Measurements from ENCODE around the gene ACYP1.

DNA sequence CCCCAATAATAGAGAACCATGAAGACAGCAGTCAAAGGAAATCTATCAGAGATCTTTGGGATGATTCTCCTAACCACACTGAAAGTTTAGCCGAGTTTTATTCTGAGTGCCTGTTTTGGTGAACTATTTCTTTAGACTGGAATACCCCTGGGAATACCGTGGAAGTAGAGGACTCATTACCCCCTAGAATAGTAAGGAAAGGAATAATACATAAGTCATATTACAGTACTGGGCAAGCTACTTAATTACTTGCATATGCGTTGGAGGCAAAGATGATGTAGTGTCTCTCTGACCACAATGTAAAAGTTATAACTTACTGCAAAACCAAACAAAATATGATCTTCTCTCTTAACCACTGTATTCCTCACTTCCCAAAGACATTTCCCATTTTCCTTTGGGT is 31.1 kb upstream of the ACYP1 start:
- TF ChIP-seq, protein P1, sequence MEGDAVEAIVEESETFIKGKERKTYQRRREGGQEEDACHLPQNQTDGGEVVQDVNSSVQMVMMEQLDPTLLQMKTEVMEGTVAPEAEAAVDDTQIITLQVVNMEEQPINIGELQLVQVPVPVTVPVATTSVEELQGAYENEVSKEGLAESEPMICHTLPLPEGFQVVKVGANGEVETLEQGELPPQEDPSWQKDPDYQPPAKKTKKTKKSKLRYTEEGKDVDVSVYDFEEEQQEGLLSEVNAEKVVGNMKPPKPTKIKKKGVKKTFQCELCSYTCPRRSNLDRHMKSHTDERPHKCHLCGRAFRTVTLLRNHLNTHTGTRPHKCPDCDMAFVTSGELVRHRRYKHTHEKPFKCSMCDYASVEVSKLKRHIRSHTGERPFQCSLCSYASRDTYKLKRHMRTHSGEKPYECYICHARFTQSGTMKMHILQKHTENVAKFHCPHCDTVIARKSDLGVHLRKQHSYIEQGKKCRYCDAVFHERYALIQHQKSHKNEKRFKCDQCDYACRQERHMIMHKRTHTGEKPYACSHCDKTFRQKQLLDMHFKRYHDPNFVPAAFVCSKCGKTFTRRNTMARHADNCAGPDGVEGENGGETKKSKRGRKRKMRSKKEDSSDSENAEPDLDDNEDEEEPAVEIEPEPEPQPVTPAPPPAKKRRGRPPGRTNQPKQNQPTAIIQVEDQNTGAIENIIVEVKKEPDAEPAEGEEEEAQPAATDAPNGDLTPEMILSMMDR (IDR thresholded peaks at IDR 0.05) = no peak
- TF ChIP-seq ELF1 (IDR thresholded peaks at IDR 0.05) = no peak
- no peak for TF ChIP-seq EZH2phosphoT487 (IDR thresholded peaks at IDR 0.05; ENCODE audit: borderline replicate concordance, low read depth)
- TF ChIP-seq, protein P2, sequence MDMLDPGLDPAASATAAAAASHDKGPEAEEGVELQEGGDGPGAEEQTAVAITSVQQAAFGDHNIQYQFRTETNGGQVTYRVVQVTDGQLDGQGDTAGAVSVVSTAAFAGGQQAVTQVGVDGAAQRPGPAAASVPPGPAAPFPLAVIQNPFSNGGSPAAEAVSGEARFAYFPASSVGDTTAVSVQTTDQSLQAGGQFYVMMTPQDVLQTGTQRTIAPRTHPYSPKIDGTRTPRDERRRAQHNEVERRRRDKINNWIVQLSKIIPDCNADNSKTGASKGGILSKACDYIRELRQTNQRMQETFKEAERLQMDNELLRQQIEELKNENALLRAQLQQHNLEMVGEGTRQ (IDR thresholded peaks at IDR 0.05; ENCODE audit: borderline replicate concordance, low read depth, low read length) = no peak
- no peak for TF ChIP-seq POLR2AphosphoS5 (IDR thresholded peaks at IDR 0.05; ENCODE audit: low read depth, low read length)
- TF ChIP-seq RFX5 (IDR thresholded peaks at IDR 0.05; ENCODE audit: low read length) = no peak

Data from SK-N-SH (cell line).